Mesenchymal stem cell (in vitro differentiated cells and primary cell): ENCODE data around the gene SLC13A4.

ENCODE experiments used
- DNase-seq: peaks from one replicate; pipeline ENCODE4 v3.0.0-alpha.2; 2013
- H2AFZ ChIP-seq: one replicate; pipeline ENCODE4 v1.6.1; 2013; ENCODE audit warnings: low read depth, mild to moderate bottlenecking, control low read depth, inconsistent platforms, low read length, moderate library complexity
- H2AK5ac ChIP-seq: 2 replicates; pipeline ENCODE4 v1.6.1; 2013; ENCODE audit warnings: low read length, moderate library complexity, mild to moderate bottlenecking, inconsistent platforms; ENCODE audit not compliant: severe bottlenecking
- H2BK120ac ChIP-seq: one replicate; pipeline ENCODE4 v1.6.1; 2013; ENCODE audit warnings: low read depth, mild to moderate bottlenecking, inconsistent platforms, low read length, moderate library complexity
- H2BK12ac ChIP-seq, 2 experiments: one replicate each; pipeline ENCODE4 v1.6.1; 2013; ENCODE audit warnings: inconsistent platforms in 2 of 2, low read length in 2 of 2, mild to moderate bottlenecking in 2 of 2, moderate library complexity in 2 of 2, control low read depth in 1 of 2
- H2BK15ac ChIP-seq: one replicate; pipeline ENCODE4 v1.6.1; 2013; ENCODE audit warnings: mild to moderate bottlenecking, low read depth, inconsistent platforms; ENCODE audit not compliant: poor library complexity, severe bottlenecking
- H2BK5ac ChIP-seq: 2 replicates; pipeline ENCODE4 v1.6.1; 2013; ENCODE audit warnings: low read depth, mild to moderate bottlenecking, low read length, control low read depth, inconsistent platforms; ENCODE audit not compliant: poor library complexity, severe bottlenecking
- H3K14ac ChIP-seq, 2 experiments: one replicate each; pipeline ENCODE4 v1.6.1; 2013; ENCODE audit warnings: inconsistent platforms in 2 of 2, low read length in 2 of 2, control low read depth in 1 of 2, mild to moderate bottlenecking in 1 of 2, moderate library complexity in 1 of 2
- H3K18ac ChIP-seq, 2 experiments: one replicate each; pipeline ENCODE4 v1.6.1; 2013; ENCODE audit warnings: inconsistent platforms in 2 of 2, low read length in 2 of 2, control low read depth in 1 of 2, low read depth in 1 of 2, mild to moderate bottlenecking in 1 of 2
- H3K23ac ChIP-seq, 2 experiments: one replicate each; pipeline ENCODE4 v1.6.1; 2013; ENCODE audit warnings: inconsistent platforms in 2 of 2, low read length in 2 of 2, mild to moderate bottlenecking in 2 of 2, moderate library complexity in 2 of 2, control low read depth in 1 of 2
- H3K27ac ChIP-seq: 2 replicates; pipeline ENCODE4 v1.5.1; 2013; ENCODE audit warnings: mild to moderate bottlenecking, moderate library complexity, low read length, control low read depth, inconsistent platforms; ENCODE audit not compliant: poor library complexity, severe bottlenecking
- H3K27me3 ChIP-seq, 2 experiments: 2 replicates each; pipeline versions ENCODE4 v1.6.1 to v1.7.0; 2013; ENCODE audit warnings: low read length in 2 of 2, mild to moderate bottlenecking in 2 of 2, moderate library complexity in 2 of 2, control low read depth in 1 of 2, inconsistent platforms in 1 of 2; ENCODE audit not compliant: control insufficient read depth in 1 of 2, insufficient read depth in 1 of 2
- H3K36me3 ChIP-seq, 2 experiments: 2 replicates each; pipeline versions ENCODE4 v1.6.1 to v1.7.0; 2013; ENCODE audit warnings: low read length in 2 of 2, control low read depth in 1 of 2, inconsistent platforms in 1 of 2, low read depth in 1 of 2, mild to moderate bottlenecking in 1 of 2; ENCODE audit not compliant: insufficient read depth in 2 of 2, control insufficient read depth in 1 of 2
- H3K4ac ChIP-seq, 2 experiments: one replicate each; pipeline ENCODE4 v1.6.1; 2013; ENCODE audit warnings: inconsistent platforms in 2 of 2, low read length in 2 of 2, mild to moderate bottlenecking in 2 of 2, moderate library complexity in 2 of 2, control low read depth in 1 of 2, low read depth in 1 of 2
- H3K4me1 ChIP-seq: 2 replicates; pipeline ENCODE4 v1.6.1; 2013; ENCODE audit warnings: low read depth, low read length, control low read depth; ENCODE audit not compliant: control insufficient read depth, insufficient read depth
- H3K4me2 ChIP-seq: 2 replicates; pipeline ENCODE4 v1.6.1; 2013; ENCODE audit warnings: low read length, mild to moderate bottlenecking, inconsistent platforms; ENCODE audit not compliant: poor library complexity, severe bottlenecking
- H3K4me3 ChIP-seq, 2 experiments: 2 replicates each; pipeline versions ENCODE4 v1.5.1 to v1.7.0; 2013; ENCODE audit warnings: low read length in 2 of 2, mild to moderate bottlenecking in 2 of 2, control low read depth in 1 of 2, low read depth in 1 of 2; ENCODE audit not compliant: insufficient read depth in 1 of 2
- H3K79me1 ChIP-seq: replicated peaks from 2 replicates; pipeline ENCODE4 v1.6.1; 2013; ENCODE audit warnings: mild to moderate bottlenecking, control low read depth, low read length, inconsistent platforms; ENCODE audit not compliant: poor library complexity, severe bottlenecking
- H3K9ac ChIP-seq: 2 replicates; pipeline ENCODE4 v1.7.0; 2013; ENCODE audit warnings: mild to moderate bottlenecking, low read length, moderate library complexity
- H3K9me3 ChIP-seq: 2 replicates; pipeline ENCODE4 v1.7.0; 2013; ENCODE audit warnings: mild to moderate bottlenecking, low read length; ENCODE audit not compliant: control insufficient read depth
- H4K8ac ChIP-seq: one replicate; pipeline ENCODE4 v1.6.1; 2013; ENCODE audit warnings: inconsistent platforms, mild to moderate bottlenecking, low read length, moderate library complexity
- H4K91ac ChIP-seq: one replicate; pipeline ENCODE4 v1.6.1; 2013; ENCODE audit warnings: mild to moderate bottlenecking, low read length, inconsistent platforms
- WGBS: methylation state at CpG from one replicate; pipeline ENCODE4 v1.1.7; 2013; ENCODE audit warnings: mixed read lengths; 5-methylcytosine and 5-hydroxymethylcytosine counted together

SLC13A4 gene

GRCh38 chr7:135763261-135763660 is 35.3 kb upstream of the SLC13A4 start:
- H3K14ac ChIP-seq = no peak overlapping the region

GRCh38 chr7:135761751-135762488 is 33.9 kb upstream of the SLC13A4 start:
- H3K79me1 ChIP-seq = no peaks in the 10 kb centered on the region
- H2BK5ac ChIP-seq = no peak overlapping the region
- peak overlapping the region; percentile 73 for H4K8ac ChIP-seq
- H3K23ac ChIP-seq = peak overlapping the region in 1 of 2 experiments; percentile 62
- H3K4me1 ChIP-seq = no peaks in the 10 kb centered on the region
- peak overlapping the region; percentile 91 for H2BK120ac ChIP-seq
- peak overlapping the region; percentile 16 for H3K9ac ChIP-seq
- no peak overlapping the region for H3K27ac ChIP-seq
- H3K36me3 ChIP-seq = no peaks in the 10 kb centered on the region
- H3K14ac ChIP-seq = peak overlapping the region in 1 of 2 experiments; percentile 23
- H3K9me3 ChIP-seq = no peaks in the 10 kb centered on the region
- H4K91ac ChIP-seq = peak overlapping the region; percentile 96
- H3K4me2 ChIP-seq = no peak overlapping the region
- H2AK5ac ChIP-seq = no peak overlapping the region
- H3K4ac ChIP-seq = peak overlapping the region in 1 of 2 experiments; percentile 77
- peak overlapping the region; percentile 74 for H2BK15ac ChIP-seq
- H2AFZ ChIP-seq = peak overlapping the region; percentile 46
- H3K4me3 ChIP-seq = no peak overlapping the region
- peaks cover 0 to 29% of the 10 kb centered on the region in 2 experiments for H3K27me3 ChIP-seq
- peak overlapping the region; percentile 31 to 64 for H3K18ac ChIP-seq
- 41% methylated on average over 6 of the region's 10 CpGs for WGBS
- peak; percentile 69 for DNase-seq
- peak overlapping the region; percentile 59 to 70 for H2BK12ac ChIP-seq

More at GRCh38 chr7:135763261-135763660, 35.3 kb upstream of the SLC13A4 start:
- no peak overlapping the region for H3K27ac ChIP-seq
- H3K4ac ChIP-seq = no peak overlapping the region
- H3K79me1 ChIP-seq = no peaks in the 10 kb centered on the region
- no peaks in the 10 kb centered on the region for H3K4me1 ChIP-seq
- H3K9ac ChIP-seq = no peak overlapping the region
- H2AK5ac ChIP-seq = no peak overlapping the region
- no peak for DNase-seq
- no peak overlapping the region for H2AFZ ChIP-seq
- no peak overlapping the region for H2BK15ac ChIP-seq
- H2BK12ac ChIP-seq = no peak overlapping the region
- H3K36me3 ChIP-seq = no peaks in the 10 kb centered on the region
- H3K4me3 ChIP-seq = no peak overlapping the region
- 90% methylated on average over 2 of the region's 2 CpGs for WGBS
- no peak overlapping the region for H4K91ac ChIP-seq
- no peak overlapping the region for H3K4me2 ChIP-seq
- H3K27me3 ChIP-seq = peaks cover 0 to 28% of the 10 kb centered on the region in 2 experiments
- H3K18ac ChIP-seq = no peak overlapping the region
- H3K9me3 ChIP-seq = no peaks in the 10 kb centered on the region
- H2BK5ac ChIP-seq = no peak overlapping the region
- H3K23ac ChIP-seq = no peak overlapping the region
- no peak overlapping the region for H2BK120ac ChIP-seq
- H4K8ac ChIP-seq = no peak overlapping the region

- no peak overlapping the region for H3K27ac ChIP-seq
- no peak overlapping the region for H2AFZ ChIP-seq
- no peaks in the 10 kb centered on the region for H3K36me3 ChIP-seq
- no peak overlapping the region for H2BK12ac ChIP-seq
- H4K8ac ChIP-seq = no peak overlapping the region
- no peaks in the 10 kb centered on the region for H3K4me1 ChIP-seq
- no peak overlapping the region for H2AK5ac ChIP-seq
- no peak overlapping the region for H3K4ac ChIP-seq
- H2BK5ac ChIP-seq = no peak overlapping the region
- H3K9me3 ChIP-seq = no peaks in the 10 kb centered on the region
- no peak overlapping the region for H3K4me2 ChIP-seq
- no peak overlapping the region for H3K14ac ChIP-seq
- no peak overlapping the region for H3K23ac ChIP-seq
- H3K4me3 ChIP-seq = no peak overlapping the region
- WGBS = 80% methylated on average over 4 of the region's 4 CpGs
- H3K79me1 ChIP-seq = no peaks in the 10 kb centered on the region
- no peak for DNase-seq
- no peak overlapping the region for H2BK120ac ChIP-seq
- H4K91ac ChIP-seq = no peak overlapping the region
- no peak overlapping the region for H3K9ac ChIP-seq
- peaks cover 0 to 29% of the 10 kb centered on the region in 2 experiments for H3K27me3 ChIP-seq
- no peak overlapping the region for H2BK15ac ChIP-seq
- H3K18ac ChIP-seq = no peak overlapping the region
Observed at GRCh38 chr7:135759532-135759931, 31.5 kb upstream of the SLC13A4 start.

- H3K14ac ChIP-seq = no peak overlapping the region
- no peak overlapping the region for H3K4me2 ChIP-seq
- H3K9me3 ChIP-seq = no peaks in the 10 kb centered on the region
- H3K9ac ChIP-seq = peak overlapping the region; percentile 85
- H3K4me1 ChIP-seq = no peaks in the 10 kb centered on the region
- peak overlapping the region in 1 of 2 experiments; percentile 6 for H2BK12ac ChIP-seq
- H2BK120ac ChIP-seq = no peak overlapping the region
- H3K36me3 ChIP-seq = no peaks in the 10 kb centered on the region
- no peak overlapping the region for H3K23ac ChIP-seq
- no peak for DNase-seq
- no peak overlapping the region for H2AFZ ChIP-seq
- H4K91ac ChIP-seq = no peak overlapping the region
- no peak overlapping the region for H2AK5ac ChIP-seq
- H3K27me3 ChIP-seq = peaks cover 0 to 34% of the 10 kb centered on the region in 2 experiments
- WGBS = 53% methylated on average over 5 of the region's 5 CpGs
- H4K8ac ChIP-seq = no peak overlapping the region
- H3K4me3 ChIP-seq = peak overlapping the region in 1 of 2 experiments; percentile 55
- H3K4ac ChIP-seq = no peak overlapping the region
- H2BK15ac ChIP-seq = peak overlapping the region; percentile 44
- no peak overlapping the region for H3K27ac ChIP-seq
- no peak overlapping the region for H3K18ac ChIP-seq
- no peak overlapping the region for H2BK5ac ChIP-seq
- no peaks in the 10 kb centered on the region for H3K79me1 ChIP-seq
Observed at GRCh38 chr7:135758531-135758932, 30.5 kb upstream of the SLC13A4 start.
